HTR-8/SVneo (cell line): Measurements from ENCODE around the gene MARS1.

Source experiments
- DNase-seq: peaks from one replicate; pipeline ENCODE4 v3.0.0; 2011; ENCODE audit warnings: low spot score, mixed read lengths; ENCODE audit not compliant: insufficient read length
- FAIRE-seq: peaks from 2 replicates; lab custom pipeline; 2011; peaks lifted over from hg19 to GRCh38; lab: Jason Lieb, UNC

Gene MARS1

DNA sequence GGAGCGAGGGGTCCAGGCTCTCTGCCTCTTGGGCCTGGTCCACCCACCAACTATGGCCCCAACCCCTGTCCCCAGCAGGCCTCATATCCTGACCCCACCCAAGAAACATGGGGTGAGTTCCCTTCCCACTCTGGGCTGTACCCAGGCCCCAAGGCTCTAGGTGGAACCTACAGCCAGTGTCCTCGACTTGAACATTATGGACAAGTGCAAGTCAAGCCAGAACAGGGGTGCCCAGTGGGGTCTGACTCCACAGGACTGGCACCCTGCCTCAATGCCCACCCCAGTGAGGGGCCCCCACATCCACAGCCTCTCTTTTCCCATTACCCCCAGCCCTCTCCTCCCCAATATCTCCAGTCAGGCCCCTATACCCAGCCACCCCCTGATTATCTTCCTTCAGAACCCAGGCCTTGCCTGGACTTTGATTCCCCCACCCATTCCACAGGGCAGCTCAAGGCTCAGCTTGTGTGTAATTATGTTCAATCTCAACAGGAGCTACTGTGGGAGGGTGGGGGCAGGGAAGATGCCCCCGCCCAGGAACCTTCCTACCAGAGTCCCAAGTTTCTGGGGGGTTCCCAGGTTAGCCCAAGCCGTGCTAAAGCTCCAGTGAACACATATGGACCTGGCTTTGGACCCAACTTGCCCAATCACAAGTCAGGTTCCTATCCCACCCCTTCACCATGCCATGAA lies 16.8 kb upstream of the MARS1 start:
- DNase-seq (no peak), FAIRE-seq (no peak)

DNA sequence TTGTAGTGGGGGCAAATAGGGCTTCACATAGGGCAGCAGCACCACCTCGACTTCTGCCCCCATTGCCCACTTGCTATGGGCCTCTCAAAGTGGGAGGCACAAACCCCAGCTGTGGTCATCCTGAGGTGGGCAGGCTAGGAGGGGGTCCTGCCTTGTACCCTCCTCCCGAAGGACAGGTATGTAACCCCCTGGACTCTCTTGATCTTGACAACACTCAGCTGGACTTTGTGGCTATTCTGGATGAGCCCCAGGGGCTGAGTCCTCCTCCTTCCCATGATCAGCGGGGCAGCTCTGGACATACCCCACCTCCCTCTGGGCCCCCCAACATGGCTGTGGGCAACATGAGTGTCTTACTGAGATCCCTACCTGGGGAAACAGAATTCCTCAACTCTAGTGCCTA lies 16.2 kb upstream of the MARS1 start:
- DNase-seq (no peak), FAIRE-seq (no peak)

GRCh38 chr12:57472391-57472790 lies 15.5 kb upstream of the MARS1 start:
- DNase-seq (no peak), FAIRE-seq (no peak)

- FAIRE-seq: no peak
These were observed 14.5 kb upstream of the MARS1 start for GRCh38 chr12:57473392-57473791.

DNA sequence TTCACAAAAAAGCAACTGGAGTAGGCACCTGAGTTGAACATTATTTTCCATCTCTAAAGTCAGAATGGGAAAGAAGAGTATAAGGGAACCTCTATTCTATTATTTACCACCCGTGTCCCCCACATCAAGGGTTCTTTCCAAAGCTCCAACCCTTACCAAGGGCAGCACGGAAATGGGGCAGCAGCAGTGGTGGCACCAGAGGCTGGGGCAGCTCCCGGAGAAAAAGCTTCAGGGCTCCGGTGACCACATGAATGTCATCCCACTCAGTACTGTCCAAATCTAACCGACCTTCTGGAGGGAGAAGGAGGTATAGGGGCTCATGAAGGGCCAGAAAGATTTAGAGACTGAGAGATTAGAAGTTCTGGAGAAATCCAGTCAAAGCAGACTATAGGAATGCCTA lies 14.0 kb upstream of the MARS1 start:
- DNase-seq (no peak), FAIRE-seq (no peak)

More at GRCh38 chr12:57473392-57473791, 14.5 kb upstream of the MARS1 start:
- no peak for DNase-seq

DNA sequence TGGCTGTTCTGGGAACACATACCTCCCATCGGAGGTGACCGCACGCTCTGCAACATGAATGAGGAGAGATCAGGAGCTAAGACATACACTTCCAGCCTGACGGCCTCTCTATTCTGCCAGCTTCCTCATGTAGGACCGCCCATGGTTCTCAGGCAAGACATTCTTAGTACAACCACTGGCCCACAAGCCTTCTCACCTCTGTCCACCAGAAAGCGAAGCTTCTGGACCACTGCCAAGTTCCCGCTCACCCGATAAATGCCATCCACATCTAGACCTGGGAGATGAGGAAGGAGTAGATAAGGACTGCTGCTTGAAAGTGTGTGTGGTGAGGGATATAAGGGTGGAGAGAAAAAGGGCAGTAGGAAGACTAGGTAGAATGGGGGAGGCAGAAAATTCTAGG lies 13.4 kb upstream of the MARS1 start:
- no peak for DNase-seq
- FAIRE-seq: no peak

- DNase-seq: no peak
- no peak for FAIRE-seq
These were observed 13.0 kb upstream of the MARS1 start for GRCh38 chr12:57474862-57475261.

- DNase-seq: no peak
These were observed 12.4 kb upstream of the MARS1 start for GRCh38 chr12:57475271-57476161.

DNA sequence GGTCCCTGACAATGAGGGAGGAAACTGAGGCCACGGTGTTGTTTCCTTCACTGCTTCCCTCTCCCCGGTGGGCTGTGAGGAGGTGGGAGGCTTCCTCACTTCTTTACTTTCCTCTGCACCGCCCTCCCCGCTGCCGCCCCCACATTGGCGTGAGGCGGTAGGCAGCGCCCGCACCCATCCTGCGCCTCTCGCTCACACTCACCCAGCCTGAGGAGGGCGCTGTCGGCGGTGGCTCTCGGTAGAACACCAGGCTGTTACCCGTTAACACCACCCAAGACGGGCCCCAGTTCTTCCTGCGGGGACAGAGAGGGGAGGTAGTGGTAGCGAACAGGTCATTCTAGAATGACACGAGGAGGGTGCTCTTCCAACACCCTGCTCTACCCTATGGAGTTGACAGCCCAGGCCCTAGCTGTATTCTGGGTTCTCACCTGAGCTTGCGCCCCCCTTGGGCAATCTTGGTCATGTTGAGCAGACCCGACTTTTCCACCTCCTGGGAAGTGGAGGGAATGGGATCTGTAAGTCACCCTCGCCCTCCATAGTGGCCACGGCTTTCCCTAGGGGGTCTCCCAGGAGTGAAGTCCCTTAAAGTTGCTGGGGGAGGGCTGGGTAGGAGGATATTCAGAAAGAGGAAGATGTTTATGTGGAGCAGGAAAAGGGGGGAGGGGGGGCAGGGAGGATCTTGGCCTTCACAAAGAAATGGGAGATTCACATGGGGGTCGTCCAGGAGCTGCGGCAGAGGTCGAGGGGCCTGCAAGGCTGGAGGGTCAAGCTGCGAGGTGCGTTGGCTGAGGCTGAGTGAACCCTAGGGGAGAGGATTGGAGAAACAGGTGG lies 11.5 kb upstream of the MARS1 start:
- FAIRE-seq (no peak), DNase-seq (no peak)

More at GRCh38 chr12:57475271-57476161, 12.4 kb upstream of the MARS1 start:
- FAIRE-seq: no peak

DNA sequence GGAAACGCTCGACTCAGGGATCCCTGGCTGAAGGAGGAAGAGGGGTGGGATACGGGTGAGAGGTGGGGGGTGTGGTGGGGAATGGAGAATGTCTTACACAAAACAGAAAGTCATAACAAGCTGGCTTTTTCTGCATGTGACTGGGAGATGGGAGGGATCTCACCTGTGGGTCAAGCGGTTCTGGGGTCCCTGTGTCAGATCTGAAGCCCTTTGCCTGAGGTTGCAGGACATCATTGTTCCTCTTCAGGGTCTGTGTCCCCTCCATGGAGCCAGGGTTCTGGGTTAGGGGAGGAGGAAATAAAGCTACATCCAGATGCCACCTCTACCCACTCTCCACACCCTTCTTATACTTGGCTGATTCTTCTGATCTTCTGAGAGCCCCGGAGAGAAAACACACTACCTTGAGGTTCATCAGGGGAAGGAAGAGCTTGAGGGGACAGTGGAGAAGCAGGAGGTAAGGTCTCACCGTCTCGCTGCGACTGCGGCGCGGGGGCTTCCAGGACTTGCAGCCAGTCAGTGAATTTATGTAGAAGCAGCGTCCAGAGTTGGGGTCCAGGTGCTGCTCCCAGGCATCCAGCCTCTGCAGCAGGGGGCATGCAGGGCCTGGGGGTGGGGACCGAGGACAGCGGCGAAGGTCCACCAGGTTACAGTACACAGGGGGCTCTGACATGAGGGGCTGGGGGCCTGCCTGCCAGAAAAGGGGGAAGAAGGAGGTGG lies 10.7 kb upstream of the MARS1 start:
- FAIRE-seq: no peak
- no peak for DNase-seq

DNA sequence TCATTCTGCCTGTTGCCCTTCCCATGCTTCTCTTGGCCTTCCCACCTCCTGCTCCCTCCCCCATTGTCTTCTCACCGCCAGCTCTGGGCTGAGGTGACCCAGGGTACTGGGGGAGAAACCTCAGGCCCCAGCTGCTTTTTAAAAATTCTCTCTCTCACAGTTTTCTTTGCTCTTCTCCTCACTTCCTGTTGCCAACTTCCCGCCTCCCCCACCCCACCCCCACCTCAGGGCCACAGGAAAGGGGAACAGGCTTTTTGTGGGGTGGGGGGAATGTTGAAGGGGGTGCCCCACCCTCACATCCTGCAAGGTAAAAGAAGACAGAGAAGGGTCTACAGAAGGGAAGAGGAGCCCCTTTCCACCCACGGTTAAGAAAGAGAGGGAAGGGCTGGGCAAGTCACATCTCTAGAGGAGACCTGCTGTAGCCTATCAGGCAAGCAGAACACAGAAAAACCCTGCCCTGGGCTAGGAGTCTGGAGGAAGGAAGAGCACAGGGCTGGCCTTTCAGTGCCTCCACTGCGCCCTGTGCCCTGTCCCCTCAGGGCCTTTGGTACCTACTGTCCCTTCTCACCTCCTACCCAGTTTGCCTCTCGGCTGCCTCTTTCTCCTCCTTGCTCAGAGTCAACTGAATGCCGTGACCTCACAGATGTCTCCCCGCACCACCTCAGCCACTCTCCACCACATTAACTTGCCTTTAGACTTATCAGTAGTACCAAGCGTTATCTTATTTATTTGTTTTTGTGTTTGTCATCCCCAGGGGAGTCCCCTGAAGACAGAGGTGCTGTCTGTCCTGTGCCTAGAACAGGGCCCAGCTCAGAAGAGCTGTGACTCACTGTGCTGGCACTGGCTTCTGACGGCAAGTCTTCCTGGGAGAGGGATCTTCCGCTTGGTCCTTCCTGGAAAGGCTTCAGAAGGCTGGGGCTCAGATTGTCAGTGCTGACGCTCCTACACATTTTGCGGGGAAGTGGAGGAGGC lies 9.9 kb upstream of the MARS1 start:
- FAIRE-seq: no peak
- no peak for DNase-seq

DNA sequence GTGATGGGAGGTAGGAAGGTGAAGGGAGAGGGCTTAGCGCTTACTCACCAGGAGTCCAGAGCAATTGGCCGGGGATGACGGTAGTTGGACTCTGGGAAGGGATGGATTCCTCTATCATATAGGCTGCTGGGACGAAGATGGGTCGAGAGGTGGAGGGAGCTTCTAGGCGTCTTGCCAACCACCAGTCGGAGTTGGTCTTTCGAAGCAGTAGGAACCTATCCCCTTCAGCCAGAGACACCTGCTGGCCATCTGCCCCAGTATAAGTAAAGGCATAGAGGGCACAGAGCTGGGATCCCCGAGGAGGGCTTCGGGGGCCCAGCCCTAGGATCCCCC lies 8.9 kb upstream of the MARS1 start:
- FAIRE-seq (no peak), DNase-seq (no peak)

- FAIRE-seq (no peak), DNase-seq (no peak)
These were observed 8.3 kb upstream of the MARS1 start, which contains the start of gene ARHGAP9 for GRCh38 chr12:57479376-57480115. Gene ARHGAP9 (minus strand): TSS chr12:57479866. CDS start chr12:57479406, 460 bp downstream.

- FAIRE-seq (no peak), DNase-seq (no peak)
These were observed 6.2 kb upstream of the MARS1 start for GRCh38 chr12:57481671-57482070.

DNA sequence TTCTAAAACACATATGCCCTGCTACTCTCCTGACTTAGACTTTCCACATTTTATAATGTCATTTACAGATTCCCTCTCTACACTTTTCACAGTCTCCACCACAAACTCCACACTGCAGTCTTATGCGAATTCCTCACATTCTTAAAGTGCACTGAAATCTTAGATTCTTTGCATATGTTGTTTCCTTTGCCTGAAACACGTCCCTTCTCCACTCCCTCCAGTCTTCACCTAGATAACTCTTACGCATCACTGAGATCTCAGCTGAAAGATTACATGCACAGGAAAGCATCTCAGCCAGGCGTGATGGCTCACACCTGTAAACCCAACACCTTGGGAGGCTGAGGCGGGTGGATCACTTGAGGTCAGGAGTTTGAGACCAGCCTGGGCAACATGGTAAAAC lies 4.4 kb upstream of the MARS1 start:
- no peak for FAIRE-seq
- DNase-seq: no peak

GRCh38 chr12:57485695-57486094 lies 2.2 kb upstream of the MARS1 start:
- DNase-seq (no peak), FAIRE-seq (no peak)

DNA sequence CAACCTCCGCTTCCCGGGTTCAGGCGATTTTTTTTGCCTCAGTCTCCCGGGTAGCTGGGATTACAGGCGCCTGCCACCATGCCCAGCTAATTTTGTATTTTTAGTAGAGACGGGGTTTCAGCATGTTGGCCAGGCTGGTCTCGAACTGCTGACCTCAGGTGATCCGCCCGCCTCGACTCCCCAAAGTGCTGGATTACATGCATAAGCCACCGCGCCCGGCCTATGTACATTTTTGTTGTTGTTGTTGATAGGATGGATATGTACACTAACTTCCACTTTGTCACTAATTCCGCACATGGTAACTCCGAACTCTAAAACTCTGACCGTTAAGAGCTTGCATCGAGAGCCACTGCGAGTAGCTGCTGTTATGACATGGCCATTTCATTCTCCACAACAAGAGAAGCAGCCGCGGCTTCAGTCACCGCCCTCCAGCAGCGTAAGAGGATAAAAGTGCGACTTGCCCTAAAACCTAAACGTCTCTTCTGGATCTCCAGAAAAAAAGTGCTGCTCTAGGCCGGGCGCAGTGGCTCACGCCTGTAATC lies 742 bp upstream of the MARS1 start:
- DNase-seq: no peak
- FAIRE-seq: no peak
